Subcutaneous abdominal adipose tissue (tissue), 5 donors: ENCODE results near the gene VPS18.

Source experiments
- H3K27ac ChIP-seq: one replicate; pipeline ENCODE4 v1.7.0; 2013; ENCODE audit warnings: low read depth, mild to moderate bottlenecking, inconsistent platforms, low read length, moderate library complexity
- H3K27me3 ChIP-seq, 5 donors: one replicate each; pipeline ENCODE4 v1.7.0; 2013; ENCODE audit warnings: low read length in 5 of 5, inconsistent platforms in 1 of 5; ENCODE audit not compliant: control insufficient read depth in 5 of 5, insufficient read depth in 4 of 5
- H3K36me3 ChIP-seq, 5 donors: one replicate each; pipeline ENCODE4 v1.7.0; 2013; ENCODE audit warnings: low read length in 5 of 5; ENCODE audit not compliant: control insufficient read depth in 5 of 5, insufficient read depth in 5 of 5
- H3K4me1 ChIP-seq, 5 donors: one replicate each; pipeline ENCODE4 v1.7.0; 2013; ENCODE audit warnings: low read length in 5 of 5, mild to moderate bottlenecking in 3 of 5, moderate library complexity in 1 of 5; ENCODE audit not compliant: control insufficient read depth in 5 of 5, insufficient read depth in 5 of 5
- H3K4me3 ChIP-seq, 5 donors: one replicate each; pipeline ENCODE4 v1.7.0; 2013; ENCODE audit warnings: low read length in 5 of 5, low read depth in 1 of 5
- H3K9ac ChIP-seq, 5 donors: one replicate each; pipeline ENCODE4 v1.7.0; 2013; ENCODE audit warnings: low read length in 5 of 5, mild to moderate bottlenecking in 4 of 5, moderate library complexity in 3 of 5
- H3K9me3 ChIP-seq, 5 donors: one replicate each; pipeline ENCODE4 v1.7.0; 2013; ENCODE audit warnings: low read length in 5 of 5; ENCODE audit not compliant: control insufficient read depth in 5 of 5
- donor health status: healthy.
- donor health status: healthy.
- donor health status: healthy.
- donor health status: healthy.
- donor health status: healthy.

Gene VPS18

DNA sequence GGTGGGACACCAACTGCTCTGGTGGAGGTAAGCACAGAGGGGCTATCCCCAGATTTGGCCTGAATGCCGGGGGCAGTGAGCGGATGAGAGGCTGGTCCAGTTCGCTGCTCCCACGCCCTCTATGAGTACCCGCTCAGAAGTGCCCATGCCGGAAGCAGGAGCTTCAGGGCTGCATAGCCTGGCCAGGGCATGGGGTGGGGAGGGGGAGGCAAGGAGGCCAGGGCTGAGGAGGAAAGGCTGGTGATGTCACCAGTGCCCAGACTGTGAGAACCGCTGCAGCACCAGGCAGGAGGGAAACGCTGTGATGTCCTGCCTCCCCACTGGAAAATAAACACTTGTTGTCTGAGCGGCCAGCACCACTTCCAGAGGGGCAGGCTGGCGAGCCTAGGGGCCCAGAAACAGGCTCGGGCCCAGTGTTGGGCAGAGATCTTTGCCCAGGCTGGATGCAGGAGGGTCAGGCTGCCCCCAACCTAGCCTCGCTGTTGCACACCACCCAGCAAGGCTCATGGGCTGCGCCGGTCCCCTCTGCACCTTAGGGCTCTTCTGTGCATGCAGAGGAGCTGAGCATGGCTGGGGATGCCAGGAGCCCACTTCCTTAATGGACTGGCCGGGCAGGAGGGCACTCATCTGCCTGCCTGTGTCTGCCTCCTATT, 24.0 kb downstream of the VPS18 start:
- peak overlapping the region; percentile 54 for H3K27ac ChIP-seq
- H3K4me1 ChIP-seq: peaks cover 0 to 72% (median 10%) of the 10 kb centered on the region in 5 donors
- no peaks in the 10 kb centered on the region for H3K36me3 ChIP-seq
- H3K9ac ChIP-seq: no peak overlapping the region
- peaks cover 0 to 13% (median 4%) of the 10 kb centered on the region in 5 donors for H3K27me3 ChIP-seq
- peak overlapping the region in 3 of 5 donors; percentile 38 to 51 (median 50) for H3K4me3 ChIP-seq
- H3K9me3 ChIP-seq: no peaks in the 10 kb centered on the region

DNA sequence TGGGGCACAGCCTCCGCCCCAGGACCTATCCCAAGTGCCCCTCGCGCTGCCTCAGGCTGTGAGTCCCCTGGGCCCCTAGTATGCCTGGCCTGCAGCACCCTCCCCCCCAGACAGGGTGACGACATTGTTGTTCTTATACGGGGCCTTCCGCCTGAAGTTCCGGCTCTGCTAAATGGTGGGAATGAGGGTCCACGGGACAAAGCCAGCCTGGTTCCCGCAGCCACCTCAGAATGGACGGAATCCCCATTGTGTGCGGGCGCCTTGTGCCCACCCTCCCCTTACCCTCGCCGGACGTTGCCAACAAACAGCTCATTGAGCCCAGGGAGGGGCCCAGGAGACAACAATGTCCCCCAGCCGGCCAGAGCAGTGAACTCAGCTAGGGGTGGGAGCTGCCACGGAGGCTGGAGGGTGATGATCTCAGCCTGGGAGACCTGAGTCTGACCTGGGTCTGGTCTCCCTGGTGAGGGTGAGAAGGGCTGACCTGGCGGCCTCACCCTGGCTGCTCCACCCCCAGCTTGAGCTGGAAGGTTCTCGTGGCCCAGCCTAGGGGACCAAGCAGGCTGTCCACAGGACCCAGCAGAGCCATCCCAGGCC, 24.6 kb downstream of the VPS18 start:
- H3K9ac ChIP-seq: no peak overlapping the region

DNA sequence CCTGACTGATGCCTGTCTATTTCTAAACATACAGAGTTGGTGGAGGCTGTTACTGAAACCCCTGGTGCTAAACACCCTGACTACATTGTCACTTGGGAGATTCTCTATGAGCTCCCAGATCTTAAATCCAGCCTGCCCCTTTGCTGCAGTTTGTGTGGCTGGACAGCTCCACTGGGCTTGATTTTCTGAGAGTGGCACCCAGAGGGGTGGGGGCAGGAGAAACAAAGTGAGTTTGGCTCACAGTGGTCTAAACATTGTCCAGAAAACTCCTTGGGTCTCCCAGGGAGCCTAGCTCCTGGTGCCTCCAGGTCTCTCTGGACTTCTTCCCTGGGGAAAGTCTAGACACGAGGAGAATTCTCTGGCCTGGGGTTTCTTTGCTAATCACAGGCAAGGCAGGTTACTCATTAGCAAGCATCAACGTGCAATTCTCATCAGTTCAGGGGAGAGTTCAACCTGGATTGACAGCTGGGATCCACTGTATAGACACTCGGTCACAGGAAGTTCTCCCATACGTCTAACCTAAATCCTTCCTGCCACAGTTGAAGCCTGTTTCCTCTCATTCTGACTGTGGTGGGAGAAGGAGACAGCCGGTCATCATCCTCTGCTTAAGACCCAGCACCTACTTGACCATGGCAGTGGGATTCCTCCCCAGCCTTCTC, 27.8 kb downstream of the VPS18 start:
- Histone ChIP-seq H3K4me3 (no peak overlapping the region), H3K27me3 (peaks cover 8 to 23% (median 14%) of the 10 kb centered on the region in 5 donors), H3K27ac (no peak overlapping the region), H3K9ac (no peak overlapping the region), H3K4me1 (peaks cover 0 to 58% (median 24%) of the 10 kb centered on the region in 5 donors), H3K36me3 (no peaks in the 10 kb centered on the region), H3K9me3 (no peaks in the 10 kb centered on the region)

More for the DNA sequence above, 24.6 kb downstream of the VPS18 start:
- Histone ChIP-seq H3K9me3 (no peaks in the 10 kb centered on the region), H3K27me3 (peaks cover 0 to 13% (median 4%) of the 10 kb centered on the region in 5 donors), H3K4me3 (peak overlapping the region in 3 of 5 donors; percentile 38 to 51 (median 50)), H3K36me3 (no peaks in the 10 kb centered on the region), H3K4me1 (peaks cover 0 to 73% (median 10%) of the 10 kb centered on the region in 5 donors), H3K27ac (peak overlapping the region; percentile 54)

DNA sequence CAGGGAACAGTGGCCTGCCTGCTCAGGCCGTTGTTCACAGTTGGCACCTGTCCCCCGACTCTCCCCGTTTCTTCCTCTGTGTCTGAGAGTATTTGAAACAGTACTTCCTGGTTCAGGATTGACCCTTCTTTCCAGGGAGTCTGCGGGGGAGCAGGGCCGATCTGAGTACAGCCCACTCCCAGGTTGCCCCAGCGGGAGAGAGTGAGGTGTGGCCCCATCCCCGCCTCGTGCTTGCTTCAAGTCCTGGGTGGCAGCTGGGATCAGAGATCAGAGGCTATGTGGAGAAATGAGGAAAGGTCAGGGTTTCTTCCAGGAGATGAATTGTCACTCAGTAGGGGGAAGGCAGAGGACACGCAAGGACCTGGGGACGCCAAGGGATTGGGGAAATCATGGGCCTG, 28.4 kb downstream of the VPS18 start:
- Histone ChIP-seq H3K4me3 (no peak overlapping the region), H3K36me3 (no peaks in the 10 kb centered on the region), H3K9me3 (no peaks in the 10 kb centered on the region), H3K27me3 (peaks cover 11 to 24% (median 17%) of the 10 kb centered on the region in 5 donors), H3K27ac (no peak overlapping the region), H3K4me1 (peaks cover 0 to 57% (median 27%) of the 10 kb centered on the region in 5 donors), H3K9ac (no peak overlapping the region)

DNA sequence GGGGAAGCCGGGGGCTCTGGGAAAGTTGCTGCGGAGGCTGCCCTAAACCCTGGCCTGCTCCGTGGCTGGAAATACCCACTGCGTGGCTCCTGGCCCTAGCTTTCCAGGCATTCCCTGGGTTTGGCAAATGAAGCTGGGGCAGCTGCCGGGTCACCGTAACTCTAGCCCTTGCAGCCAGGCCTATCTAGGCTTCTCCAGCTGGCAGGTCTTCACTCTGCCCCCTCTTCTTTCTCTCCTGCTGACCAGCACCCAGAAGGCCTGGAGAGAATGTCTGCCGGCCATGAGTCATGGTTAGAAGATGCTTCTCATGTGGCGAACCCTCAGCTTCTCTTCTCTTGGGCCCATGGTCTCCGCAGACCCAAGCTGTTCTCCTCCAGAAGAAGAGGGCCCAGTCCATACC, 29.3 kb downstream of the VPS18 start:
- H3K9ac ChIP-seq: no peak overlapping the region
- H3K4me3 ChIP-seq: no peak overlapping the region
- H3K4me1 ChIP-seq: peaks cover 0 to 56% (median 34%) of the 10 kb centered on the region in 5 donors
- H3K36me3 ChIP-seq: no peaks in the 10 kb centered on the region
- H3K27me3 ChIP-seq: peaks cover 13 to 19% (median 16%) of the 10 kb centered on the region in 5 donors
- H3K9me3 ChIP-seq: no peaks in the 10 kb centered on the region
- no peak overlapping the region for H3K27ac ChIP-seq

DNA sequence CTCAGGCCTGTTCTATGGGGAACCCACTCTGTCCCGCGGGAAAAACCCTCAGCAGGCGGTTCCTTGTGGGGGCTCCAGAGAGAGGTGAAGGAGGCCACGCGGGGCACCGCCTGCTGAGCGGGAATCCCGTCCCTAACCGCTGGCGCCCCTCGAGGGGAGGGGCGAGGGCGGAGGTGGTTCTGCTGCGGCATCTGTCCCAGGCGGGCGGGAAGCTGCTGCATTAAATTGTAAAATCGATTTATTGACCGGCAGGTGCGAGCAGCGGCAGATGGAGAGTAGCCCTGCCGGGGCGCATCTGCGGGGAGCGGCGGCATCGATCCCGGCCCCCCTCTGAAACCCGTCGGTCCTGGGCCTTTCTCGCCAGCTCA, 31.2 kb downstream of the VPS18 start:
- Histone ChIP-seq H3K4me3 (peak overlapping the region in 1 of 5 donors; percentile 3), H3K9ac (no peak overlapping the region), H3K27me3 (peaks cover 21 to 36% (median 32%) of the 10 kb centered on the region in 5 donors), H3K4me1 (peaks cover 0 to 61% (median 53%) of the 10 kb centered on the region in 5 donors), H3K9me3 (no peaks in the 10 kb centered on the region), H3K36me3 (no peaks in the 10 kb centered on the region), H3K27ac (no peak overlapping the region)

DNA sequence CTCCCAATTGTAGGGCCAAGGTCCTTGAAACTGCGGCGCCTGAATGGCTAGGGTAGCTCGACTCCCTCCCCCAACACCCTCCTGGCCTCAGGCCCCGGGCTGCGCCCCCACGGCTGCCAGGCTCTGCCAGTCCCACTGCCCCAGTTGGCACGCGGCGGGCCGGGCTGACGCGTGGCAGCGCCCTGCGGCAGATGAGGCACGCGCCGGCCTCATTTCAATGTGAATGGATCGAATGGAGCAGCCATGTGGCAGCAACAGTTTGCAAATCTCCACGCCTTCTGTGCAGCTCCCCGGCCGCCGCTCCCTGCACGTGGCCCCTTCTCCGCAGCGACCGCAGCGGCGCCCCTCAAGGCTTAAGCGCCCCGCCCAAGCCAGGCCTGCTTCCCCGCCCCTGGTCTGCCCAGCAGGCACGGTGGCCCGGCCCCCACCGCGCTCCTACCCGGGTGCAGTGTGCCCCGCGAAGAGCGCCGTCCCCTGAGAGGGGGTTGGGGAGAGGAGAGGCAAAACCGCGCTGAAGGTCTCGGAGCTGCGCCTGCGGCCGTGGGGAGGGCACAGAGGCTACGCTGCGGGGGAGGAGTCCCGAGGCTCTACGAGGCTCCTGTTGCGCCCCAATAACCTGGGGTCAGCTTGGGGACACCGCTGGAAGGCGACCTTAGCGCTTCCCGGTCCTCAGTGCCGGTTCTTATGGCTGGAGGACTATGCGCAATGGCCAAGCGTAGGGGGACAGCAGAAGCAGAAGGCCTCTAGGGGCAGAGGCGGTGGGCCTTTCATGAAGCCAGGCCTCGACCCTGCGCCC, 31.8 kb downstream of the VPS18 start:
- Histone ChIP-seq H3K9ac (peak overlapping the region in 1 of 5 donors; percentile 1), H3K9me3 (no peaks in the 10 kb centered on the region), H3K36me3 (no peaks in the 10 kb centered on the region), H3K4me3 (peak overlapping the region in 2 of 5 donors; percentile 3 to 46), H3K4me1 (peaks cover 1 to 67% (median 59%) of the 10 kb centered on the region in 5 donors), H3K27me3 (peaks cover 26 to 42% (median 37%) of the 10 kb centered on the region in 5 donors), H3K27ac (no peak overlapping the region)

DNA sequence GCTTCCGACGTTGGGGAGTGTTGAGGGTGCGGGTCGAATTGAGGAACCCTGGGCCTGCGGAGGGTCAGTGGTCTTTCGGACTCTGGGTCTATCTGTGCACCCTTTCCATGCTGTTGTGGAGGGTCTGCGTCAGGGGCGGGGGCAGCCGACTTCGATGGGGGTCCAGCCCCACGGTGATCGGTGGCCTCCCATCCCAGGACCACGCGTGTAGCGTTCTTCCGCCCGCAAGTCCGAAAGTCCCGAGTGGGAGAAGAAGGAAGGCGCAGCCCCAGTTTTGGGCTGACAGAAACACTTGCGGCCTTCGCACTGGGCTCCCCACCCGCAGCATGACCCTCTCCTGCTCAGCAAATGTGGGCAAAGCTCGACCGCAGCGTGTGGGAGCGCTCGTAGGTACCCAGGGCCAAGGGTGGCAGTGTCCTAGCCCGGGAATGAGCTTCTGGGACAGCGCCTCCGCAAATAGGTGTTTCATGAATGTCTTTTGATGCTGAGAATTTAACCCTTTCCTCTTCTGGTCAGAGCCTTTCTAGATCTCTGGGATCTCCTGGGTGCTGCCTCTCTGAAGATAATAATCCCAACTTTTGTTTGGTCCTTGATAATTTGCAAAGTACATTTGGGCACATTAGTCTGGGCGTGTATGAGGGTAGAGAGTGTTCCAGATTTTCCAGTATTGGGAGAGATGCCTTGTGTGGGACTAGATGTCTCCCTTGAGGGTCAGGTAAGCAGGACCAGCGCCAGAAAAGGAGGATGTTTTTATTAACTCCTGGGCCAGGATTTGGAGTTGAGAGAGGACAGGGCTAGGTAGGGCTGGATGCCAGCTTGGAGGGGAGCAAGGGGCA, 32.6 kb downstream of the VPS18 start:
- Histone ChIP-seq H3K36me3 (peaks cover 0 to 2% (median 0%) of the 10 kb centered on the region in 5 donors), H3K4me3 (peak overlapping the region in 2 of 5 donors; percentile 3 to 46), H3K4me1 (peaks cover 1 to 75% (median 61%) of the 10 kb centered on the region in 5 donors), H3K27me3 (peaks cover 33 to 50% (median 45%) of the 10 kb centered on the region in 5 donors), H3K9me3 (no peaks in the 10 kb centered on the region), H3K9ac (no peak overlapping the region), H3K27ac (no peak overlapping the region)

DNA sequence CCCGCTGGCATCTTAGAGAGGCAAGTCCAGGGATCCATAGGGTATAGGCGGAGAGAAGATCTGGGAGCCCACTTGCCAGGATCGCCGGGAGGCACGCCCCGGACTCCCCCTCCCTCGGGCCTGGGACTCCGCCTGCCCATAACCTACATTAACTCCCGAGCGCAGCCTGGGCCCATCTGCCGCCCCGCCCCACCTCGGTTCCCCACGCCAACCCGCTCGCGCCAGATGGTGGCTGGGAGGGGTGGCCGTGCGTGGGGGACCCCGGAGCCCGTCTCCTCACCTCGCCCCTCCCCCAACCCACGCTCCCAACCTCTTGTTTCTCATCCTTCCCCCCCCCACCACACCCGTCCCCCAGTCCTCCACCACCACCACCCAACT, 33.2 kb downstream of the VPS18 start:
- no peak overlapping the region for H3K9ac ChIP-seq
- peaks cover 0 to 5% (median 0%) of the 10 kb centered on the region in 5 donors for H3K36me3 ChIP-seq
- no peaks in the 10 kb centered on the region for H3K9me3 ChIP-seq
- H3K27me3 ChIP-seq: peaks cover 37 to 56% (median 51%) of the 10 kb centered on the region in 5 donors
- no peak overlapping the region for H3K27ac ChIP-seq
- peaks cover 1 to 77% (median 61%) of the 10 kb centered on the region in 5 donors for H3K4me1 ChIP-seq
- H3K4me3 ChIP-seq: peak overlapping the region in 1 of 5 donors; percentile 46
